GM19023 (cell line): Measurements from ENCODE around the gene PHYH.

Source experiments
- ATAC-seq: cut with Tn5 transposase; IDR thresholded peaks from one replicate; pipeline ENCODE4 v1.9.1; 2021; ENCODE audit warnings: mild to moderate bottlenecking, moderate library complexity; ENCODE audit not compliant: unreplicated experiment

PHYH gene

DNA sequence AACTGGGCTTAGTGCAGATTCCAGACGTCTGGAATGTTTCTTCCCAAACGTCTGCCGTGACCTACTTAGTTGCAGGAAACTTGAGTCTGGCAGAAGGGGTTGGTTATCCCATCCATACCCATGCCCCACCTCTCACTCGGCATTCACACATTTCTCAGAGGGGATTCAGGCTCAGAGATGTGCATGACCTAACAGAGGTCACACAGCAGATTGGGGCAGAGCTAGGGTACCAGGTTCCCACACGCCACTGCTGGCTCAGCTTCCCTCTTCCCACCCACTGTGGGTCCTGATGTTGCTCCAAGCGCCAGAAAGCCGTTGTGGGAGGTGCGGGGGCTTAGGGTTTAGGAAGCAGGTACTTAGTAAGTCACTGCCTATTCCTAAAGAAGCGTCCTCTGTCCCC, 68.7 kb downstream of the PHYH start:
- no peak for ATAC-seq
